GM12878 (cell line): ENCODE measurements around the gene CPNE4.

Source experiments
- CTCF ChIP-seq, 3 experiments: IDR thresholded peaks in 2 of 3; conservative IDR thresholded peaks in 1 of 3; 2 replicates each; pipeline ENCODE4 v1.5.1; 2011; ENCODE audit warnings: low read depth in 3 of 3, low read length in 3 of 3, mild to moderate bottlenecking in 3 of 3, control low read depth in 2 of 3, moderate library complexity in 2 of 3, inconsistent platforms in 1 of 3, mixed read lengths in 1 of 3; ENCODE audit not compliant: control insufficient read depth in 2 of 3, insufficient read depth in 1 of 3; ENCODE audit errors: extremely low read depth in 1 of 3
- MXI1 ChIP-seq: fragments of 150-350 bp; IDR thresholded peaks from 2 replicates; pipeline ENCODE4 v1.6.1; 2011; ENCODE audit warnings: low read depth, mild to moderate bottlenecking, inconsistent platforms, low read length, improper control_type of control experiment
- NFYB ChIP-seq: IDR thresholded peaks from 2 replicates; pipeline ENCODE4 v1.6.1; 2011; ENCODE audit warnings: low read depth, mild to moderate bottlenecking, low read length, improper control_type of control experiment, moderate library complexity; ENCODE audit not compliant: insufficient read depth
- POLR2A ChIP-seq: IDR thresholded peaks from 2 replicates; pipeline ENCODE4 v1.6.1; 2011; ENCODE audit warnings: low read depth, mild to moderate bottlenecking, low read length

DNA sequence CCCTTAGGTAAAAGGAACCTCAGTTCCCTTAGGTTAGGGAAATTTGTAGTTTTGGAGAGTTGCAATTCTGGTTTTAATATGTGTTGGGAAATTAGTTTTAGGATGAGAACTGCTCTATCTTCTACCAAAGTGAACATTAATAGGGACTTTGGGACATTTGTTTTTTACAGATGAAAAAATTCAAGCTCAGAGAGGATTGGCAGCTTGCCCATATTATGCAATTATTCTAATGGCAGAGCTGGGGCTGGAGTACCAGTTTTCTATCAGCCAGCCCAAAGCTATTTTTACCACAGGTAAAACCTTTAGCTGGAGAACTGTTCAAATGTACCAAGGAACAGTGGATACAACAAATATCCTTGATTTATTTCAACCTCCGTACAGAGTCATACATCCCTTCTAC lies 127.0 kb downstream of the CPNE4 start:
- TF ChIP-seq NFYB (no peak), CTCF (IDR thresholded peaks at IDR 0.05 in 2 of 3, conservative IDR thresholded peaks at IDR 0.05 in 1 of 3; ENCODE audit: control insufficient read depth in 2 of 3, extremely low read depth in 1 of 3, insufficient read depth in 1 of 3, low read depth in 3 of 3, low read length in 3 of 3) (no peak), POLR2A (no peak), MXI1 (no peak)
